Tibial nerve (tissue), 4 donors: ENCODE measurements around the gene LRRC4C. TPM values are rescaled to one million over a fixed set of nuclear protein-coding genes. Genes with fewer than 3 reads are reported as not detected.
A peak's percentile ranks its signal among the peaks of the same experiment; 100 is the strongest.

Source experiments
- DNase-seq, 2 donors: peaks; one replicate each; pipeline ENCODE4 v3.0.0-alpha.2; 2019; ENCODE audit warnings: low spot score in 2 of 2
- H3K27ac ChIP-seq, 4 donors: fragments of 200-600 bp; sonication (generic) in 3 of 4; one replicate each; pipeline ENCODE4 v1.5.1; 2017 to 2019; ENCODE audit warnings: mild to moderate bottlenecking in 1 of 4
- H3K27me3 ChIP-seq, 2 donors: fragments of 200-600 bp; sonication (generic) in 1 of 2; one replicate each; pipeline versions ENCODE4 v1.5.1 to v1.6.0; 2017 to 2019
- H3K36me3 ChIP-seq, 3 donors: fragments of 200-600 bp; sonication (generic); one replicate each; pipeline ENCODE4 v1.5.1; 2018 to 2019
- H3K4me1 ChIP-seq, 4 donors: fragments of 200-600 bp; sonication (generic) in 3 of 4; one replicate each; pipeline ENCODE4 v1.5.1; 2017 to 2019
- H3K4me3 ChIP-seq, 4 donors: fragments of 200-600 bp; sonication (generic) in 3 of 4; one replicate each; pipeline ENCODE4 v1.5.1; 2017 to 2019; ENCODE audit warnings: mild to moderate bottlenecking in 1 of 4, moderate library complexity in 1 of 4
- H3K9me3 ChIP-seq, 4 donors: fragments of 200-600 bp; sonication (generic) in 3 of 4; one replicate each; pipeline ENCODE4 v1.5.1; 2017 to 2019
- EP300 ChIP-seq, 2 donors: sonication (generic); formaldehyde crosslinking; IDR thresholded peaks; one replicate each; pipeline ENCODE4 v1.6.1; 2017; ENCODE audit warnings: antibody characterized with exemption in 2 of 2, mild to moderate bottlenecking in 1 of 2
- POLR2A ChIP-seq, 2 donors: fragments of 450-650 bp; IDR thresholded peaks; one replicate each; pipeline ENCODE4 v1.6.1; 2017; ENCODE audit warnings: antibody characterized with exemption in 2 of 2, mild to moderate bottlenecking in 2 of 2, moderate library complexity in 2 of 2
- WGBS, 2 donors: methylation state at CpG; one replicate each; pipeline ENCODE4 v1.1.5; 2018; 5-methylcytosine and 5-hydroxymethylcytosine counted together
- total RNA-seq, 4 donors: library from RNA; depleted of rRNA; stranded (reverse); fragments of >200 nt; gene quantifications; one replicate each; pipeline ENCODE4 v1.1.0, GENCODE V29; 2016
- TF ChIP-seq, protein P1 (sequence below), 5 experiments: fragments of 200-600 bp in 3 of 5; fragments of 450-650 bp in 2 of 5; sonication (generic) in 3 of 5; IDR thresholded peaks; one replicate each; pipeline ENCODE4 v1.5.1; 2016 to 2019; ENCODE audit warnings: antibody characterized with exemption in 5 of 5, mild to moderate bottlenecking in 3 of 5, moderate library complexity in 2 of 5

Gene LRRC4C
- total RNA-seq, 4 donors from 2014 or later, result 7.1 to 15.7 (median 8.4) TPM

DNA sequence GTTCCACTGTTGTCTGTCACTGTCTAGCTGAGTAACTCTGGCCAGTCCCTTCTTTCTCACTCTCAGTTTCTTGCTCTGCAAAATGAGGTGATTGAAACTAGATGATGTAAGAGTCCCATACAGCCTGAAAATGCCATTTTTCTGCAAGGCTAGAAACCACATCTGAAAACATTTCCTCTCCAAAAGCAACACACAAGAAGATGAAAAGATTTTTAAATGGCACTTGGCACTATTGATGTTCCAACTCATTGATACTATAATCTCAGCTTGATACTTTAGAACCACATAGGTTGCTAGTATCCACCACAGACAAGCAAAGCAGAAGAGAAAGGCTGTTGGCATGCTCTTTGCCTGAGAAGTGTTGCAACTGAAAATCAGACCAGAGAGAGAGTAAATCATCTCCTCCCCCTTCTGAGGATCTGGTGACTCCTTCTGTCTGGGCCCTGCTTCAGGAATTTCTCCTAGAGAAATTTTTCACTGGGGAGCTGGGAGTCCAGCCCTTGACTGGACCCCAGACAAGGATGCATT, 1217.9 kb downstream of the LRRC4C start:
- H3K27me3 ChIP-seq, result no peaks in the 10 kb centered on the region
- peak overlapping the region in 2 of 4 donors; percentile 29 to 49 for H3K27ac ChIP-seq
- peak in 1 of 2 donors; percentile 8 for DNase-seq
- no peaks in the 10 kb centered on the region for H3K36me3 ChIP-seq
- H3K4me3 ChIP-seq, result no peak overlapping the region
- H3K9me3 ChIP-seq, result no peaks in the 10 kb centered on the region
- TF ChIP-seq POLR2A (IDR thresholded peaks at IDR 0.05) (no peak), EP300 (IDR thresholded peaks at IDR 0.05) (no peak)
- TF ChIP-seq, protein P1, sequence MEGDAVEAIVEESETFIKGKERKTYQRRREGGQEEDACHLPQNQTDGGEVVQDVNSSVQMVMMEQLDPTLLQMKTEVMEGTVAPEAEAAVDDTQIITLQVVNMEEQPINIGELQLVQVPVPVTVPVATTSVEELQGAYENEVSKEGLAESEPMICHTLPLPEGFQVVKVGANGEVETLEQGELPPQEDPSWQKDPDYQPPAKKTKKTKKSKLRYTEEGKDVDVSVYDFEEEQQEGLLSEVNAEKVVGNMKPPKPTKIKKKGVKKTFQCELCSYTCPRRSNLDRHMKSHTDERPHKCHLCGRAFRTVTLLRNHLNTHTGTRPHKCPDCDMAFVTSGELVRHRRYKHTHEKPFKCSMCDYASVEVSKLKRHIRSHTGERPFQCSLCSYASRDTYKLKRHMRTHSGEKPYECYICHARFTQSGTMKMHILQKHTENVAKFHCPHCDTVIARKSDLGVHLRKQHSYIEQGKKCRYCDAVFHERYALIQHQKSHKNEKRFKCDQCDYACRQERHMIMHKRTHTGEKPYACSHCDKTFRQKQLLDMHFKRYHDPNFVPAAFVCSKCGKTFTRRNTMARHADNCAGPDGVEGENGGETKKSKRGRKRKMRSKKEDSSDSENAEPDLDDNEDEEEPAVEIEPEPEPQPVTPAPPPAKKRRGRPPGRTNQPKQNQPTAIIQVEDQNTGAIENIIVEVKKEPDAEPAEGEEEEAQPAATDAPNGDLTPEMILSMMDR (IDR thresholded peaks at IDR 0.05), result no peak
- H3K4me1 ChIP-seq, result peaks cover 0 to 15% (median 2%) of the 10 kb centered on the region in 4 donors

DNA sequence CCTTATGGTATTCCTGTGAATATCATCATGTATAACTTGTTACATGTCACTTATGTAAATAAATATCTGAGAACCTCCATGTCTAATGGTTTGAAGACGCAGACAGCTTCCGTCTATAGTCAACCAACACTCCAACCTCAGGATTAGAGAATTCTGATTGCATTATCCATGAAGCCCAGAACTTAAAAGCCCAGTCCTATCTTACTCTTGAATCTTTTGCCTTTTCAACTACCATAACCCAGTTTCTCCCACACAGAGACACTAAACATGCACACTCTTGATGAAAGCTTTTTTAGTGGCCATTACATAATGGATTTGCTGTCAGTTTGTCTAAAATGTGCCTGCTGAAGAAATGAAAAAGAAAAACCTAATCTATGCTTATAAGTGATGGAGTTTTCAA, 1219.2 kb downstream of the LRRC4C start:
- Histone ChIP-seq H3K4me3 (no peak overlapping the region), H3K4me1 (peaks cover 0 to 24% (median 2%) of the 10 kb centered on the region in 4 donors), H3K9me3 (no peaks in the 10 kb centered on the region), H3K36me3 (no peaks in the 10 kb centered on the region), H3K27me3 (no peaks in the 10 kb centered on the region), H3K27ac (no peak overlapping the region)
- no peak for DNase-seq
- TF ChIP-seq, protein P1 (IDR thresholded peaks at IDR 0.05), result no peak
- TF ChIP-seq EP300 (IDR thresholded peaks at IDR 0.05), result no peak
- 96 to 98% methylated on average over 2 of the region's 2 CpGs for WGBS, 2 donors

DNA sequence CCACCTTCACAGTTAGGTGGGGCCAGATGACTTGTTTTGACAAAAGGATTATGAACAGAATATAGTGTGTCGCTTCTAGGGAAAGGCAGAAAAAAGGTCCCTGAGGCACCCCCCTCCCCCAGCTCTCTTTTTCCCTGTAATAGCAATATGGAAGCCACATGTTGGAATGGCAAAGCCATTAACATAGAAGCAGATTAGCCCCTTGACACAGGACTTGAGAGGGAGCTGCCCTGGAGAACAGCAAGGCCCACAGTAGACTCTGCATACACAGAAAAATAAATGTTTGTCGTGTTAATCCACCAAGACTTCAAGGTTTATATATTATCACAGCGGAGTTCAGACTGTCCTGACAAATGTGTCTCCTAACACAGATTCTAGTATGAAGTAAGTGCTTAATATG, 1222.9 kb downstream of the LRRC4C start:
- TF ChIP-seq EP300 (IDR thresholded peaks at IDR 0.05), result no peak
- TF ChIP-seq, protein P1 (IDR thresholded peaks at IDR 0.05), result no peak
- TF ChIP-seq POLR2A (IDR thresholded peaks at IDR 0.05), result no peak
- Histone ChIP-seq H3K27ac (no peak overlapping the region), H3K4me3 (no peak overlapping the region), H3K27me3 (no peaks in the 10 kb centered on the region), H3K36me3 (no peaks in the 10 kb centered on the region), H3K4me1 (peaks cover 0 to 29% (median under 1%) of the 10 kb centered on the region in 4 donors), H3K9me3 (no peaks in the 10 kb centered on the region)
- DNase-seq, result no peak
- WGBS, 2 donors, result 86 to 91% methylated on average over 3 of the region's 3 CpGs

DNA sequence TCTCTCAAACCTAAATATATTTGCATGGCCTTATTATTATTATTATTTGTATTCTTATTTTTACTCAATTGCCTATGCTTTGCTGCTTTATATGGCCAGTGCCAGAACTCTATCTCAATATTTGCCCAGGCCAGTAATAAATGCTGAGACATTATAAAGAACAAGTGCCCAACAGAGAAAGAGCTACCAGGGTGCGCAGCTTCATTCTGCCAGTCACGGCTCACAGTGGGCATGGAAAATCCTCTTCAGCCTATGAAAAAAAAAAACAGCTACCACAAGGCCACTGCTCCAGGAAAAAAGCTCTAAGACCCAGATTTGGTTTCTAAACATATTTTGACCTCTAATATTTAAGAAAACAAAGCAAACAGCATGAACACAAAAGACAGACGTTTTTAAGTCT, 1223.6 kb downstream of the LRRC4C start:
- no peaks in the 10 kb centered on the region for H3K36me3 ChIP-seq
- H3K4me1 ChIP-seq, result peaks cover 0 to 23% (median 0%) of the 10 kb centered on the region in 4 donors
- WGBS, 2 donors, result 39 to 45% methylated on average over 3 of the region's 3 CpGs
- DNase-seq, result no peak
- no peaks in the 10 kb centered on the region for H3K9me3 ChIP-seq
- TF ChIP-seq, protein P1 (IDR thresholded peaks at IDR 0.05), result no peak
- no peak for TF ChIP-seq POLR2A (IDR thresholded peaks at IDR 0.05)
- no peak for TF ChIP-seq EP300 (IDR thresholded peaks at IDR 0.05)
- no peaks in the 10 kb centered on the region for H3K27me3 ChIP-seq
- no peak overlapping the region for H3K4me3 ChIP-seq
- peak overlapping the region in 2 of 4 donors; percentile 5 to 15 for H3K27ac ChIP-seq

DNA sequence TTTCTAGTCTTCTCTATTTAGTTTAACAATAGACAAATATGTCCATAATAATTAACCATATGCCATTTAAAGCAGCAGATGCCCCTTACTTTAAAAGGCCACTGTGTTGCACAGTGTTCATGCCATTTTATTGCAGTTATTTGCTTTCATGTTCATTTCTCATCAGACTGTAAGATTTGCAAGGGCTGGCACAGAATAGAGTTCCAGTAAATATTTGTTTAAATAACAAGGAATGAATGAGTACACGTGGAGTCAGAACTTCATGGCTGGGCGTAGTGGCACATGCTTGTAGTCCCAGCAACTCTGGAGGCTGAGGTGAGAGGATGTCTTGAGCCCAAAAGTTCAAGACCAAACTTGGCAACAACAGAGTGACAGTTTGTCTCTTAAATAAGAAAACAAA, 1228.6 kb downstream of the LRRC4C start:
- TF ChIP-seq, protein P1 (IDR thresholded peaks at IDR 0.05), result no peak
- TF ChIP-seq EP300 (IDR thresholded peaks at IDR 0.05) (no peak), POLR2A (IDR thresholded peaks at IDR 0.05) (no peak)
- no peaks in the 10 kb centered on the region for H3K36me3 ChIP-seq
- H3K27ac ChIP-seq, result no peak overlapping the region
- H3K27me3 ChIP-seq, result no peaks in the 10 kb centered on the region
- peaks cover 0 to 26% (median 0%) of the 10 kb centered on the region in 4 donors for H3K4me1 ChIP-seq
- DNase-seq, result no peak
- no peaks in the 10 kb centered on the region for H3K9me3 ChIP-seq
- WGBS, 2 donors, result 57 to 62% methylated on average over 2 of the region's 2 CpGs
- H3K4me3 ChIP-seq, result no peak overlapping the region
